ENCODE results near the gene ABCB1. TPM values are rescaled to one million over a fixed set of nuclear protein-coding genes. Genes with fewer than 3 reads are reported as not detected.
A peak's percentile ranks its signal among the peaks of the same experiment; 100 is the strongest.

The ABCB1 gene
- total and polyA plus RNA-seq, 2 donors from 2014 or later: 29.1 to 48.3 TPM

- FAIRE-seq (no peak), DNase-seq (peak in 4 of 5 donors; percentile 15 to 61 (median 46))
- no peaks in the 10 kb centered on the region for H3K27me3 ChIP-seq (ENCODE audit: control insufficient read depth, insufficient read depth, low read length)
- H3K9ac ChIP-seq (ENCODE audit: low read length in 3 of 3): no peak overlapping the region
- TF ChIP-seq CTCF (IDR thresholded peaks at IDR 0.05; ENCODE audit: borderline replicate concordance, extremely low read depth, insufficient read depth): no peak
- intact Hi-C loops (cut with DNase I): no loop called here
- H3K4me1 ChIP-seq (ENCODE audit: control insufficient read depth in 2 of 3, insufficient read depth in 2 of 3, low read depth in 1 of 3, low read length in 3 of 3): no peaks in the 10 kb centered on the region
- no peak overlapping the region for H3K27ac ChIP-seq (ENCODE audit: low read depth in 2 of 2, low read length in 2 of 2)
- no peaks in the 10 kb centered on the region for H3K9me3 ChIP-seq (ENCODE audit: control insufficient read depth in 2 of 3, insufficient read depth in 1 of 3, low read length in 3 of 3)
- no peaks in the 10 kb centered on the region for H3K36me3 ChIP-seq (ENCODE audit: control insufficient read depth in 2 of 3, insufficient read depth in 3 of 3, low read length in 3 of 3)
- H3K4me3 ChIP-seq (ENCODE audit: low read length in 3 of 3): peak overlapping the region; percentile 33 to 57 (median 35)
These were observed 125.9 kb downstream of the ABCB1 start for GRCh38 chr7:87474533-87475358.

GRCh38 chr7:87473986-87474385, 126.7 kb downstream of the ABCB1 start:
- no peak overlapping the region for H3K9ac ChIP-seq (ENCODE audit: low read length in 3 of 3)
- intact Hi-C loops (cut with DNase I): no loop called here
- no peaks in the 10 kb centered on the region for H3K36me3 ChIP-seq (ENCODE audit: control insufficient read depth in 2 of 3, insufficient read depth in 3 of 3, low read length in 3 of 3)
- FAIRE-seq: no peak
- H3K4me1 ChIP-seq (ENCODE audit: control insufficient read depth in 2 of 3, insufficient read depth in 2 of 3, low read depth in 1 of 3, low read length in 3 of 3): no peaks in the 10 kb centered on the region
- H3K27me3 ChIP-seq (ENCODE audit: control insufficient read depth, insufficient read depth, low read length): no peaks in the 10 kb centered on the region
- no peak for DNase-seq
- TF ChIP-seq CTCF (IDR thresholded peaks at IDR 0.05; ENCODE audit: borderline replicate concordance, extremely low read depth, insufficient read depth): no peak
- no peak overlapping the region for H3K4me3 ChIP-seq (ENCODE audit: low read length in 3 of 3)
- H3K27ac ChIP-seq (ENCODE audit: low read depth in 2 of 2, low read length in 2 of 2): no peak overlapping the region
- no peaks in the 10 kb centered on the region for H3K9me3 ChIP-seq (ENCODE audit: control insufficient read depth in 2 of 3, insufficient read depth in 1 of 3, low read length in 3 of 3)

GRCh38 chr7:87473192-87473591, 127.5 kb downstream of the ABCB1 start:
- TF ChIP-seq CTCF (IDR thresholded peaks at IDR 0.05; ENCODE audit: borderline replicate concordance, extremely low read depth, insufficient read depth): no peak
- no peaks in the 10 kb centered on the region for H3K36me3 ChIP-seq (ENCODE audit: control insufficient read depth in 2 of 3, insufficient read depth in 3 of 3, low read length in 3 of 3)
- no peaks in the 10 kb centered on the region for H3K4me1 ChIP-seq (ENCODE audit: control insufficient read depth in 2 of 3, insufficient read depth in 2 of 3, low read depth in 1 of 3, low read length in 3 of 3)
- FAIRE-seq (no peak), DNase-seq (no peak)
- intact Hi-C loops (cut with DNase I): no loop called here
- no peak overlapping the region for H3K27ac ChIP-seq (ENCODE audit: low read depth in 2 of 2, low read length in 2 of 2)
- H3K27me3 ChIP-seq (ENCODE audit: control insufficient read depth, insufficient read depth, low read length): no peaks in the 10 kb centered on the region
- H3K9me3 ChIP-seq (ENCODE audit: control insufficient read depth in 2 of 3, insufficient read depth in 1 of 3, low read length in 3 of 3): no peaks in the 10 kb centered on the region
- H3K4me3 ChIP-seq (ENCODE audit: low read length in 3 of 3): no peak overlapping the region
- no peak overlapping the region for H3K9ac ChIP-seq (ENCODE audit: low read length in 3 of 3)

Measured in kidney (tissue), 14 donors.